CD4-positive, alpha-beta T cell treated with Interleukin-6 for 4 hours (primary cell): Measurements from ENCODE around the gene TMEM41A.
"Not testable (repeated sequence)": the region's sequence is repeated elsewhere in the genome, so short reads cannot be mapped to it uniquely, and the experiment has no call there.

Source experiments
- DNase-seq: peaks from one replicate; pipeline ENCODE4 v3.0.0-alpha.2; 2020; ENCODE audit warnings: mixed read lengths

The TMEM41A gene

GRCh38 chr3:185486394-185486793 is 12.4 kb downstream of the TMEM41A start:
- no peak for DNase-seq

GRCh38 chr3:185484296-185484695 is 14.5 kb downstream of the TMEM41A start:
- DNase-seq = no peak

GRCh38 chr3:185479373-185479945 is 19.4 kb downstream of the TMEM41A start:
- no peak for DNase-seq

- DNase-seq = no peak
Measured at GRCh38 chr3:185477316-185477715, 21.5 kb downstream of the TMEM41A start.

- not testable (repeated sequence) for DNase-seq
Measured at GRCh38 chr3:185474922-185475321, 23.9 kb downstream of the TMEM41A start.

GRCh38 chr3:185473290-185473815 is 25.5 kb downstream of the TMEM41A start:
- DNase-seq = no peak

- DNase-seq = no peak
Measured at GRCh38 chr3:185470323-185470722, 28.5 kb downstream of the TMEM41A start.

GRCh38 chr3:185469542-185469941 is 29.3 kb downstream of the TMEM41A start:
- no peak for DNase-seq

GRCh38 chr3:185466123-185466522 is 32.7 kb downstream of the TMEM41A start:
- DNase-seq = not testable (repeated sequence)

- no peak for DNase-seq
Measured at GRCh38 chr3:185465471-185465870, 33.4 kb downstream of the TMEM41A start.

- no peak for DNase-seq
Measured at GRCh38 chr3:185460719-185461350, 38.0 kb downstream of the TMEM41A start.

GRCh38 chr3:185460309-185460708 is 38.5 kb downstream of the TMEM41A start:
- no peak for DNase-seq

GRCh38 chr3:185457376-185457775 is 41.5 kb downstream of the TMEM41A start:
- no peak for DNase-seq

GRCh38 chr3:185451432-185451831 is 47.4 kb downstream of the TMEM41A start:
- DNase-seq = not testable (repeated sequence)

GRCh38 chr3:185448107-185448506 is 50.7 kb downstream of the TMEM41A start:
- DNase-seq = no peak

GRCh38 chr3:185444329-185444728 is 54.5 kb downstream of the TMEM41A start:
- no peak for DNase-seq

GRCh38 chr3:185442031-185442430 is 56.8 kb downstream of the TMEM41A start:
- no peak for DNase-seq

- no peak for DNase-seq
Measured at GRCh38 chr3:185439745-185440466, 58.9 kb downstream of the TMEM41A start.
